Keratinocyte (primary cell): ENCODE data around the gene KIN. TPM values are rescaled to one million over a fixed set of nuclear protein-coding genes. Genes with fewer than 3 reads are reported as not detected.
A peak's percentile ranks its signal among the peaks of the same experiment; 100 is the strongest.

Source experiments
- DNase-seq: peaks from one replicate; pipeline ENCODE4 v3.0.0-alpha.2; 2011; ENCODE audit warnings: low read depth, missing footprints, low spot score
- FAIRE-seq: peaks from 2 replicates; lab custom pipeline; 2011; peaks lifted over from hg19 to GRCh38; lab: Jason Lieb, UNC
- H2AFZ ChIP-seq: 2 replicates; pipeline ENCODE4 v1.6.0; 2012; ENCODE audit warnings: low read length, control low read depth, inconsistent platforms; ENCODE audit not compliant: control insufficient read depth
- H3K27ac ChIP-seq: 2 replicates; pipeline ENCODE4 v1.5.1; 2011; ENCODE audit warnings: low read length; ENCODE audit not compliant: control insufficient read depth, insufficient read depth
- H3K27me3 ChIP-seq: 3 replicates; pipeline ENCODE4 v1.6.0; 2011; ENCODE audit warnings: low read length; ENCODE audit not compliant: control insufficient read depth, insufficient read depth; ENCODE audit errors: extremely low read depth
- H3K36me3 ChIP-seq, 2 experiments: 2 replicates in 1 of 2; 3 replicates in 1 of 2; pipeline ENCODE4 v1.5.1; 2011; ENCODE audit warnings: low read length in 2 of 2, mild to moderate bottlenecking in 1 of 2; ENCODE audit not compliant: control insufficient read depth in 2 of 2, insufficient read depth in 2 of 2; ENCODE audit errors: extremely low read depth in 1 of 2
- H3K4me1 ChIP-seq: 3 replicates; pipeline ENCODE4 v1.5.1; 2011; ENCODE audit warnings: low read length; ENCODE audit not compliant: control insufficient read depth, insufficient read depth; ENCODE audit errors: extremely low read depth
- H3K4me2 ChIP-seq: 3 replicates; pipeline ENCODE4 v1.6.0; 2011; ENCODE audit warnings: low read depth, low read length; ENCODE audit not compliant: control insufficient read depth, insufficient read depth; ENCODE audit errors: extremely low read depth
- H3K4me3 ChIP-seq, 3 experiments: fragments of 200-600 bp in 1 of 3; sonication (generic) in 1 of 3; 2 replicates in 2 of 3; 3 replicates in 1 of 3; pipeline ENCODE4 v1.5.1; 2011 to 2016; ENCODE audit warnings: low read length in 3 of 3, mild to moderate bottlenecking in 3 of 3, control low read depth in 2 of 3, inconsistent platforms in 1 of 3, low read depth in 1 of 3, mixed read lengths in 1 of 3, mixed run types in 1 of 3, moderate library complexity in 1 of 3; ENCODE audit not compliant: control insufficient read depth in 2 of 3, insufficient read depth in 2 of 3; ENCODE audit errors: extremely low read depth in 1 of 3
- H3K79me2 ChIP-seq: 2 replicates; pipeline ENCODE4 v1.6.0; 2012; ENCODE audit warnings: low read length; ENCODE audit not compliant: control insufficient read depth, insufficient read depth
- H3K9ac ChIP-seq: 3 replicates; pipeline ENCODE4 v1.6.0; 2011; ENCODE audit warnings: low read length; ENCODE audit not compliant: control insufficient read depth, insufficient read depth; ENCODE audit errors: extremely low read depth
- H3K9me1 ChIP-seq: 3 replicates; pipeline ENCODE4 v1.6.0; 2011; ENCODE audit warnings: low read length; ENCODE audit not compliant: control insufficient read depth, insufficient read depth; ENCODE audit errors: extremely low read depth
- H3K9me3 ChIP-seq: 2 replicates; pipeline ENCODE4 v1.5.1; 2012; ENCODE audit warnings: low read depth, low read length; ENCODE audit not compliant: control insufficient read depth
- H4K20me1 ChIP-seq: 3 replicates; pipeline ENCODE4 v1.6.0; 2011; ENCODE audit warnings: low read length; ENCODE audit not compliant: control insufficient read depth, insufficient read depth; ENCODE audit errors: extremely low read depth
- CTCF ChIP-seq, 3 experiments: IDR thresholded peaks in 1 of 3; conservative IDR thresholded peaks in 1 of 3; optimal IDR thresholded peaks in 1 of 3; 2 replicates in 2 of 3; 3 replicates in 1 of 3; pipeline versions ENCODE3 to v1.5.1; 2011; ENCODE audit warnings: low read length in 3 of 3, mild to moderate bottlenecking in 3 of 3, moderate library complexity in 2 of 3, control low read depth in 1 of 3, inconsistent platforms in 1 of 3; ENCODE audit not compliant: insufficient read depth in 2 of 3; ENCODE audit errors: extremely low read depth in 1 of 3
- EZH2 ChIP-seq: IDR thresholded peaks from one replicate; pipeline ENCODE4 v1.6.1; 2012; ENCODE audit warnings: inconsistent platforms, mild to moderate bottlenecking, low read length, moderate library complexity
- dilution Hi-C: fragments of 300-500 bp; cut with MboI; formaldehyde crosslinking; loops from one replicate; pipeline ENCODE4 v1.7.0; 2020; ENCODE audit warnings: low sequenced_read_pairs; ENCODE audit not compliant: extremely low pct_ligation_motif_present
- polyA plus RNA-seq, 5 experiments: library from polyadenylated mRNA; depleted of rRNA in 3 of 5; stranded (reverse) in 3 of 5; stranded (forward) in 1 of 5; unstranded in 1 of 5; fragments of >200 nt; gene quantifications; 1 replicate in 1 of 5; 2 replicates in 3 of 5; 3 replicates in 1 of 5; pipeline versions ENCODE4 v1.2.1 to v1.2.3, GENCODE V29; 2011 to 2012; ENCODE audit warnings: missing spikeins in 2 of 5, low read depth in 1 of 5, low replicate concordance in 1 of 5

Gene KIN
- polyA plus RNA-seq, 1 donor (not counting 4 experiments of a cell fraction or from before 2014, with no cell fraction given): 15.1 TPM

GRCh38 chr10:7795605-7796004 lies 7.8 kb upstream of the KIN start:
- no peak for DNase-seq
- Histone ChIP-seq H4K20me1 (peaks cover 14% of the 10 kb centered on the region), H3K79me2 (peaks cover 73% of the 10 kb centered on the region), H3K9ac (no peak overlapping the region), H3K4me3 (no peak overlapping the region), H3K4me2 (no peak overlapping the region), H3K27me3 (no peaks in the 10 kb centered on the region), H3K9me3 (no peaks in the 10 kb centered on the region), H3K9me1 (peaks cover 2% of the 10 kb centered on the region), H2AFZ (no peak overlapping the region), H3K27ac (no peak overlapping the region), H3K4me1 (peaks cover 10% of the 10 kb centered on the region), H3K36me3 (peaks cover 12 to 31% of the 10 kb centered on the region in 2 experiments)
- TF ChIP-seq CTCF (optimal IDR thresholded peaks at IDR 0.05 in 1 of 3, IDR thresholded peaks at IDR 0.05 in 1 of 3, conservative IDR thresholded peaks at IDR 0.05 in 1 of 3; ENCODE audit: extremely low read depth in 1 of 3, insufficient read depth in 2 of 3, low read length in 3 of 3) (no peak), EZH2 (no peak)
- dilution Hi-C loops: no loop called here
- FAIRE-seq: no peak

- peaks cover 16% of the 10 kb centered on the region for H4K20me1 ChIP-seq
- TF ChIP-seq CTCF (optimal IDR thresholded peaks at IDR 0.05 in 1 of 3, IDR thresholded peaks at IDR 0.05 in 1 of 3, conservative IDR thresholded peaks at IDR 0.05 in 1 of 3; ENCODE audit: extremely low read depth in 1 of 3, insufficient read depth in 2 of 3, low read length in 3 of 3) (no peak), EZH2 (no peak)
- H3K4me1 ChIP-seq: peaks cover 15% of the 10 kb centered on the region
- no peak overlapping the region for H3K4me3 ChIP-seq
- H2AFZ ChIP-seq: no peak overlapping the region
- peaks cover 9 to 23% of the 10 kb centered on the region in 2 experiments for H3K36me3 ChIP-seq
- no peak overlapping the region for H3K9ac ChIP-seq
- H3K4me2 ChIP-seq: no peak overlapping the region
- H3K9me3 ChIP-seq: no peaks in the 10 kb centered on the region
- DNase-seq: no peak
- H3K27me3 ChIP-seq: no peaks in the 10 kb centered on the region
- H3K79me2 ChIP-seq: peaks cover 83% of the 10 kb centered on the region
- no peak overlapping the region for H3K27ac ChIP-seq
- dilution Hi-C loops: no loop called here
- peak; percentile 67 for FAIRE-seq
- H3K9me1 ChIP-seq: peaks cover 2% of the 10 kb centered on the region
Measured at GRCh38 chr10:7794251-7795026, 6.6 kb upstream of the KIN start.
